ENCODE data around the gene PPP1R13B.
"Not testable (repeated sequence)": the region's sequence is repeated elsewhere in the genome, so short reads cannot be mapped to it uniquely, and the experiment has no call there.

PPP1R13B gene

GRCh38 chr14:103699901-103700752 is 147.2 kb downstream of the PPP1R13B start:
- DNase-seq (ENCODE audit: low read depth, low spot score): no peak

GRCh38 chr14:103699261-103699661 is 148.1 kb downstream of the PPP1R13B start:
- no peak for DNase-seq (ENCODE audit: low read depth, low spot score)

- no peak for DNase-seq (ENCODE audit: low read depth, low spot score)
These were observed 148.8 kb downstream of the PPP1R13B start for GRCh38 chr14:103698380-103699260.

GRCh38 chr14:103697603-103698379 is 149.6 kb downstream of the PPP1R13B start:
- DNase-seq (ENCODE audit: low read depth, low spot score): no peak

- no peak for DNase-seq (ENCODE audit: low read depth, low spot score)
These were observed 150.2 kb downstream of the PPP1R13B start for GRCh38 chr14:103697206-103697602.

GRCh38 chr14:103696466-103697071 is 150.8 kb downstream of the PPP1R13B start:
- DNase-seq (ENCODE audit: low read depth, low spot score): no peak

- DNase-seq (ENCODE audit: low read depth, low spot score): no peak
These were observed 151.3 kb downstream of the PPP1R13B start for GRCh38 chr14:103696070-103696402.

GRCh38 chr14:103695296-103696069 is 151.9 kb downstream of the PPP1R13B start:
- no peak for DNase-seq (ENCODE audit: low read depth, low spot score)

GRCh38 chr14:103694572-103695026 is 152.8 kb downstream of the PPP1R13B start:
- no peak for DNase-seq (ENCODE audit: low read depth, low spot score)

- no peak for DNase-seq (ENCODE audit: low read depth, low spot score)
These were observed 153.9 kb downstream of the PPP1R13B start for GRCh38 chr14:103693515-103693914.

- DNase-seq (ENCODE audit: low read depth, low spot score): no peak
These were observed 154.5 kb downstream of the PPP1R13B start for GRCh38 chr14:103692871-103693270.

GRCh38 chr14:103692159-103692558 is 155.2 kb downstream of the PPP1R13B start:
- DNase-seq (ENCODE audit: low read depth, low spot score): no peak

- not testable (repeated sequence) for DNase-seq (ENCODE audit: low read depth, low spot score)
These were observed 155.7 kb downstream of the PPP1R13B start for GRCh38 chr14:103691655-103692054.

- DNase-seq (ENCODE audit: low read depth, low spot score): no peak
These were observed 157.0 kb downstream of the PPP1R13B start for GRCh38 chr14:103690332-103690731.

GRCh38 chr14:103688906-103689902 is 158.2 kb downstream of the PPP1R13B start:
- no peak for DNase-seq (ENCODE audit: low read depth, low spot score)

GRCh38 chr14:103688441-103688840 is 158.9 kb downstream of the PPP1R13B start:
- no peak for DNase-seq (ENCODE audit: low read depth, low spot score)

GRCh38 chr14:103687712-103688111 is 159.7 kb downstream of the PPP1R13B start:
- DNase-seq (ENCODE audit: low read depth, low spot score): no peak

- no peak for DNase-seq (ENCODE audit: low read depth, low spot score)
These were observed 160.4 kb downstream of the PPP1R13B start for GRCh38 chr14:103686831-103687485.

Data from activated naive CD8-positive, alpha-beta T cell treated with anti-CD3 and anti-CD28 coated beads, Interleukin-2, amount 50 U/mL, for 16 hours (primary cell).